Fibroblast of villous mesenchyme (primary cell): Measurements from ENCODE around the gene MYOD1. TPM values are rescaled to one million over a fixed set of nuclear protein-coding genes. Genes with fewer than 3 reads are reported as not detected.

Experiments used
- DNase-seq: peaks from one replicate; pipeline ENCODE4 v3.0.0-alpha.2; 2010; ENCODE audit warnings: low read depth
- H3K4me3 ChIP-seq: 2 replicates; pipeline ENCODE4 v1.5.1; 2011; ENCODE audit warnings: low read depth, mild to moderate bottlenecking, low read length
- total RNA-seq: library from RNA; depleted of rRNA; stranded (reverse); fragments of >200 nt; gene quantifications from 2 replicates; pipeline ENCODE4 v1.2.3, GENCODE V29; 2012
- TF ChIP-seq, protein P1 (sequence below): IDR thresholded peaks from 2 replicates; pipeline ENCODE4 v1.5.1; 2012; ENCODE audit warnings: low read depth, mild to moderate bottlenecking, low read length; ENCODE audit not compliant: insufficient read depth

MYOD1 gene
- total RNA-seq, 1 donor = under 0.01 TPM

DNA sequence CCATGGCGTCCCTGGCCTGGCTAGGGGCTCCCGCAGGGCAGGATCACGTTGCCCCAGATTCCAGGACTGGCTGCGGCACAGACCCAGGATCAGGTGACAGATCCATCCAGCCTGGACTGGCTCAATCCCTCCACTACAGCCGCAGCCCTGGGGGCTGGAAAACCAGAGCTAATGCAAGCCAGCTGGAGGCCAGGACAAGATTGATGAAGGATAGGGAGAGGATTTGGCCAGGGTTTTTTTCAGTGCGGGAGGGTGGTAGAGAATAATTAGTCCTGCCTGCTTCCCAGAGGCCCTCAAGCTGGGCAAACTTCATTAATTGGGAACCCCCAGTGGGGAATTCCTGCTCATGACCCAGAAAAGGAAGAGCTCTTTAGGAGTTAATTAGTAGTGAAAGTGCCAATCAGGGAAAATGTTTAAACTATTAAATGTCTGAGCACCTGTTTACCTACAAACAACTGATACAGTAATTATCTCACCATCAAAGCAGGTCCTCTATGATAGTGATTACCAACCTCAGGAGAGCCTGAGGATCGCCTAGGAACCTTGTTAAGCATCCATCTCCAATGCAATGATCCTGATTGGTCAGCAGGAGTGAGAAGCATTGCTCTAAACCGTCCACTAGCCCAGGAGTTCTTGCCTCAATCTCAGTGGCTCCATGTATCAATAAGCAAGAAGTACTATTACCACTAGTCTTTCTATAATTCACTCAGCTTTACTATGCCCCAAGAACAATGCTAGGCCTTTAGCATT, 33.0 kb upstream of the MYOD1 start:
- TF ChIP-seq, protein P1, sequence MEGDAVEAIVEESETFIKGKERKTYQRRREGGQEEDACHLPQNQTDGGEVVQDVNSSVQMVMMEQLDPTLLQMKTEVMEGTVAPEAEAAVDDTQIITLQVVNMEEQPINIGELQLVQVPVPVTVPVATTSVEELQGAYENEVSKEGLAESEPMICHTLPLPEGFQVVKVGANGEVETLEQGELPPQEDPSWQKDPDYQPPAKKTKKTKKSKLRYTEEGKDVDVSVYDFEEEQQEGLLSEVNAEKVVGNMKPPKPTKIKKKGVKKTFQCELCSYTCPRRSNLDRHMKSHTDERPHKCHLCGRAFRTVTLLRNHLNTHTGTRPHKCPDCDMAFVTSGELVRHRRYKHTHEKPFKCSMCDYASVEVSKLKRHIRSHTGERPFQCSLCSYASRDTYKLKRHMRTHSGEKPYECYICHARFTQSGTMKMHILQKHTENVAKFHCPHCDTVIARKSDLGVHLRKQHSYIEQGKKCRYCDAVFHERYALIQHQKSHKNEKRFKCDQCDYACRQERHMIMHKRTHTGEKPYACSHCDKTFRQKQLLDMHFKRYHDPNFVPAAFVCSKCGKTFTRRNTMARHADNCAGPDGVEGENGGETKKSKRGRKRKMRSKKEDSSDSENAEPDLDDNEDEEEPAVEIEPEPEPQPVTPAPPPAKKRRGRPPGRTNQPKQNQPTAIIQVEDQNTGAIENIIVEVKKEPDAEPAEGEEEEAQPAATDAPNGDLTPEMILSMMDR = no peak
- no peak for DNase-seq
- no peak overlapping the region for H3K4me3 ChIP-seq

DNA sequence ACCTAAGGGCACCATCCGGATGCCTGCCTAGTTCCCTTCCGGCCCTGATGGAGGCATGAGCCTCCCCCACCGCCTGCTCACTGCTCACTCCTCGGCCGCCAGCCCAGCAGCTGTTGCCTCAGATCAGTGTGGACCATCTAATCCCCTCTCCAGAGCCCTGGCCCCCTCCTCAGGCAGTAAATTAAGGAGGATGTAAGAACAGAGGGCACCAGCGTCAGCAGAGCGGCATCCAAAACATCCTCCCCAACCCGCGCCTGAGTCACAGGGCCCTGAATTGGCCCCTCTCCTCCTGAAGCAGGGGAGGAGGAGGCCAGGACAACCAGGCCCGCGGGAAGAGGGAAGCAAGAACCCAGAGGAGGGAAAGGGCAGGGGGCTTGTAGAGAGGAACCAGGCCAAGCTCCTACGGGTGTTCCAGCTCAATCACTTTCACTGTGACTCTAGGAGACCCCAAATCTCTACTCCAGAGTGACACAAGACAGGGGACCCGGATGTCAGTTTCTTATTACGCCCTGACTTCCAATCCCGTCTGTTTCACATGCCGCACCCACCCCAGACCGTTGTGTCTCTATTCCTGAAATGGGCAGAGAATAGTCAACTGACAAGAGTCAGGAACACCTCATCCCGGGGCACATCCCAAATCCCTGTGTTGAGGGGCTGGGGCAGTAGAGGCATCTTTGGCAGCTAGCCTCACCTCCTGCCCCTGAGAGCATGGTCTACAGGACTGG, 31.3 kb upstream of the MYOD1 start:
- DNase-seq = peak; percentile 22
- H3K4me3 ChIP-seq = no peak overlapping the region
- TF ChIP-seq, protein P1 = no peak

DNA sequence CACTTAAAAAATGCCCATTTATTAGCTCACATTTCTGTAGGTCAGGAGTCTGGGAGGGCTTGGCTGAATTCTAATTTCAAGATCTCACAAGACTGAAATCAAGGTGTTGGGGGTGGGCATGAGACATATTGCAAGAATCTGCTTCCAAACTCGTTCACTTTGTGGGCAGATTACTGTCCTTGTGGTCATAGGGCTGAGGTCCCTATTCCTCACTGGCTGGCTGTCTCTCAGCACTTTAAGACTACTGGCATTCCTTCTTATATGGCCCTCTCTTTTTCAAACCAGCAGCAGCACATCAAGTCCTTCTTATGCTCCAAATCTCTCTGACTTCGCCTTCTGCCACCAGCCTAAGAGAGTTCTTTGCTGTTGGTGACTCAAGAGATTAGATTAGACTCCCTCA, 27.8 kb upstream of the MYOD1 start:
- TF ChIP-seq, protein P1 = no peak
- DNase-seq = no peak

DNA sequence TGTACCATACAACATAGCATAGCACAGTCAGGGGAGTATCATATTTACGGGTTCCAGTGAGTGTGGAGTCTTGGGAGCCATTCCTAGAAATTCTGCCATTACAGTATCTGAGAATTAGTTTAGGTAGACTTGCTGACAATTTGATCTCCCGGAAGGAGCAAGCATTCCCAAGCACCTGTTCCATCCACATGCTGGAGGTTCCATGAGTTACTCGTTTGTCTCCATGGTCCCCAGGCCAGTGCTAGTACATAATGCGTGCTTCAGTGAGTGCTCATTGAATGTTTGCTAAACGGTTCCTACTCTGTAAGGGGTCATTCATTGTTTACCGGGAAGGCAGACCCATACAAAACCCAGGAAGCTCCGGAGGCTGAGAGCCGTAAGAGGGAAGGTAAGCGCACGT, 27.4 kb upstream of the MYOD1 start:
- no peak overlapping the region for H3K4me3 ChIP-seq
- DNase-seq = no peak
- TF ChIP-seq, protein P1 = no peak

More for the DNA sequence above, 27.8 kb upstream of the MYOD1 start:
- no peak overlapping the region for H3K4me3 ChIP-seq

DNA sequence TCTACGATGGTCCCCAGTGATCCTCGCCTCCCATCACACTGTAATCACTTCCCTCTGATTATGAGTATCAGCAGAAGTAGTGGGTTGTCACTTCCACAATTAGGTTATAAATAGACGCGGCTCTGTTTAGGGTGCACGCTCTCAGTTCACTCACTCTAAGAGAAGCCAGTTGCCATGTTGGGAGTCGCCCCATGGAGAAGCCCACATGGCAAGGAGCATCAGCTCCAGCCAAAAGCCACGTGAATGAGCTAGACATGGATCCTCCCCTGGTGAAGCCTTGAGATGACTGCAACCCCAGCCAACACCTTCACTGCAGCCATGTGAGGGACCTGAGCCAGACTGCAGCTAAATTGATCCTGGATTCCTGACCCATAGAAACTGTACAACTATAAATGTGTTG, 26.4 kb upstream of the MYOD1 start:
- TF ChIP-seq, protein P1 = no peak
- no peak overlapping the region for H3K4me3 ChIP-seq

DNA sequence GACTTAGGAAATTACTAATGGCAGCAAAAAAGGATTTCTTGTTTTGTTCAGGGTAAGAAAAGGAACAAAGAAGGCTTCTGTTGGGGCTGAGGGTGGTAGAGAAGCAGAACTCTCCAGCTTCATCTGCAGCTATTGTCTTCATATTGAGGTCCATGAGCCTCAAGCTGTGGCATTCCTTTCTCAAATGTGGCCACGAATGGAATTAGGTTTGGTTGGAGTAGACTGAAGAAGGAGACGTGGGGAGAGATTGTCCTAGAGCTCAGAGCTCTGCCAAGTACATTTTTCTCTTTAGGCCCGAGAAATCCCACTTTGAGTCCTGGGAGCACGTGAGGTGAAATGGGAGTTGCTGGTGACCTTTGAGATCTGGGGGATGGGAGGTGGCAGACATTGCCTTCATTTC, 25.8 kb upstream of the MYOD1 start:
- DNase-seq = no peak
- TF ChIP-seq, protein P1 = no peak
- H3K4me3 ChIP-seq = no peak overlapping the region

More for the DNA sequence above, 26.4 kb upstream of the MYOD1 start:
- DNase-seq = no peak
